ENCODE results near the gene TCN2.
"Not testable (repeated sequence)": the region's sequence is repeated elsewhere in the genome, so short reads cannot be mapped to it uniquely, and the experiment has no call there.

DNA sequence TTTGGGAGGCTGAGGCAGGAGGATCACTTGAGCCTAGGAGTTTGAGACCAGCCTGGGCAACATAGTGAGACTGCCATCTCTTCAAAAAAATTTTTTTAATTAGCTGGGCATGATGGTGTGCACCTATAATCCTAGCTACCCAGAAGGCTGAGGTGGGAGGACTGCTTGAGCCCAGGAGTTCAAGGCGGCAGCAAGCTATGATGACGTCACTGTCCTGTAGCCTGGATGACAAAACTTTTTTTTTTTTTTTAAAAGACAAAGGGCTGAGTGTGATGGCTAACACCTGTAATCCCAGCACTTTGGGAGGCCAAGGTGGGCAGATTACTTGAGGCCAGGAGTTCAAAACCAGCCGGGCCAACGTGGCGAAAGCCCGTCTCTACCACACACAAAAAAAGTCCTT is 12.9 kb downstream of the TCN2 start:
- TF ChIP-seq, protein P1, sequence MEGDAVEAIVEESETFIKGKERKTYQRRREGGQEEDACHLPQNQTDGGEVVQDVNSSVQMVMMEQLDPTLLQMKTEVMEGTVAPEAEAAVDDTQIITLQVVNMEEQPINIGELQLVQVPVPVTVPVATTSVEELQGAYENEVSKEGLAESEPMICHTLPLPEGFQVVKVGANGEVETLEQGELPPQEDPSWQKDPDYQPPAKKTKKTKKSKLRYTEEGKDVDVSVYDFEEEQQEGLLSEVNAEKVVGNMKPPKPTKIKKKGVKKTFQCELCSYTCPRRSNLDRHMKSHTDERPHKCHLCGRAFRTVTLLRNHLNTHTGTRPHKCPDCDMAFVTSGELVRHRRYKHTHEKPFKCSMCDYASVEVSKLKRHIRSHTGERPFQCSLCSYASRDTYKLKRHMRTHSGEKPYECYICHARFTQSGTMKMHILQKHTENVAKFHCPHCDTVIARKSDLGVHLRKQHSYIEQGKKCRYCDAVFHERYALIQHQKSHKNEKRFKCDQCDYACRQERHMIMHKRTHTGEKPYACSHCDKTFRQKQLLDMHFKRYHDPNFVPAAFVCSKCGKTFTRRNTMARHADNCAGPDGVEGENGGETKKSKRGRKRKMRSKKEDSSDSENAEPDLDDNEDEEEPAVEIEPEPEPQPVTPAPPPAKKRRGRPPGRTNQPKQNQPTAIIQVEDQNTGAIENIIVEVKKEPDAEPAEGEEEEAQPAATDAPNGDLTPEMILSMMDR (IDR thresholded peaks at IDR 0.05): not testable (repeated sequence)
- TF ChIP-seq POLR2A, POLR2AphosphoS5 (IDR thresholded peaks at IDR 0.05): not testable (repeated sequence)
